B cell (primary cell): Measurements from ENCODE around the gene RPTOR. TPM values are rescaled to one million over a fixed set of nuclear protein-coding genes. Genes with fewer than 3 reads are reported as not detected.

Experiments
- ATAC-seq: fragments of 200-7000 bp; cut with Tn5 transposase; one replicate; pipeline ENCODE4 v1.10.0; 2021; ENCODE audit warnings: low read depth, mild to moderate bottlenecking, moderate number of reproducible peaks, moderate library complexity
- CTCF ChIA-PET: fragments of 350-600 bp; sonication (Branson Sonifier 250); formaldehyde crosslinking; loops from one replicate; lab custom pipeline; 2021; ENCODE audit warnings: antibody characterized with exemption, inconsistent platforms; lab: Charles Lee
- POLR2A ChIA-PET: fragments of 350-600 bp; sonication (Branson Sonifier 250); formaldehyde crosslinking; loops from one replicate; lab custom pipeline; 2021; ENCODE audit warnings: antibody characterized with exemption; lab: Charles Lee
- DNase-seq: peaks from one replicate; pipeline ENCODE4 v3.0.0; 2013
- H2AFZ ChIP-seq: 2 replicates; pipeline ENCODE4 v1.6.1; 2012; ENCODE audit warnings: mild to moderate bottlenecking, low read depth, low read length; ENCODE audit not compliant: insufficient read depth, poor library complexity, severe bottlenecking
- H3K27ac ChIP-seq, 2 donors: 1 replicate in 1 of 2; 2 replicates in 1 of 2; pipeline ENCODE4 v1.5.1; 2012 to 2013; ENCODE audit warnings: low read length in 2 of 2, mild to moderate bottlenecking in 2 of 2, moderate library complexity in 1 of 2
- H3K27me3 ChIP-seq, 4 experiments: fragments of 200-600 bp in 1 of 4; sonication (generic) in 1 of 4; replicated peaks in 1 of 4; 1 replicate in 2 of 4; 2 replicates in 2 of 4; pipeline versions ENCODE4 v1.6.1 to v1.7.0; 2013 to 2016; ENCODE audit warnings: low read length in 3 of 4, mild to moderate bottlenecking in 2 of 4, mixed read lengths in 1 of 4, moderate library complexity in 1 of 4; ENCODE audit not compliant: insufficient read depth in 4 of 4, control insufficient read depth in 3 of 4; ENCODE audit errors: control extremely low read depth in 1 of 4
- H3K36me3 ChIP-seq, 2 experiments: replicated peaks in 1 of 2; 1 replicate in 1 of 2; 2 replicates in 1 of 2; pipeline versions ENCODE4 v1.6.1 to v1.7.1; 2013; ENCODE audit warnings: low read length in 1 of 2; ENCODE audit not compliant: insufficient read depth in 2 of 2, control insufficient read depth in 1 of 2; ENCODE audit errors: control extremely low read depth in 1 of 2, extremely low read depth in 1 of 2
- H3K4me1 ChIP-seq, 2 donors: fragments of 200-600 bp in 1 of 2; sonication (generic) in 1 of 2; 1 replicate in 1 of 2; 2 replicates in 1 of 2; pipeline versions ENCODE4 v1.5.1 to v1.6.1; 2013 to 2017; ENCODE audit warnings: low read length in 2 of 2; ENCODE audit not compliant: control insufficient read depth in 2 of 2, insufficient read depth in 2 of 2
- H3K4me2 ChIP-seq: replicated peaks from 2 replicates; pipeline ENCODE3; 2012; ENCODE audit warnings: mild to moderate bottlenecking, low read depth, low read length; ENCODE audit not compliant: poor library complexity, severe bottlenecking
- H3K4me3 ChIP-seq, 5 experiments: fragments of 200-600 bp in 1 of 5; sonication (generic) in 1 of 5; 1 replicate in 3 of 5; 2 replicates in 2 of 5; pipeline versions ENCODE4 v1.5.1 to v1.7.0; 2011 to 2016; ENCODE audit warnings: low read length in 4 of 5, mild to moderate bottlenecking in 4 of 5, low read depth in 2 of 5, control low read depth in 1 of 5, moderate library complexity in 1 of 5; ENCODE audit not compliant: insufficient read depth in 1 of 5; ENCODE audit errors: control extremely low read depth in 1 of 5, extremely low read depth in 1 of 5
- H3K79me2 ChIP-seq: fragments of 200-600 bp; sonication (generic); one replicate; pipeline ENCODE4 v1.6.0; 2016; ENCODE audit warnings: low read length; ENCODE audit not compliant: control insufficient read depth, insufficient read depth
- H3K9ac ChIP-seq: fragments of 200-600 bp; sonication (generic); 2 replicates; pipeline ENCODE4 v1.6.1; 2017; ENCODE audit warnings: mild to moderate bottlenecking, low read length, moderate library complexity
- H3K9me3 ChIP-seq, 3 donors: one replicate each; pipeline versions ENCODE4 v1.6.1 to v1.7.1; 2013; ENCODE audit warnings: low read length in 2 of 3; ENCODE audit not compliant: control insufficient read depth in 2 of 3, insufficient read depth in 1 of 3; ENCODE audit errors: control extremely low read depth in 1 of 3
- H4K20me1 ChIP-seq: 2 replicates; pipeline ENCODE4 v1.6.0; 2012; ENCODE audit warnings: mild to moderate bottlenecking, low read length; ENCODE audit not compliant: insufficient read depth, control insufficient read depth, poor library complexity, severe bottlenecking
- H3K27ac Mint-ChIP-seq: one replicate; pipeline ENCODE4 v1.8.0; 2021; ENCODE audit warnings: mixed read lengths
- H3K27me3 Mint-ChIP-seq: one replicate; pipeline ENCODE4 v1.8.0; 2021; ENCODE audit warnings: mixed read lengths
- H3K4me1 Mint-ChIP-seq: one replicate; pipeline ENCODE4 v1.8.0; 2021; ENCODE audit warnings: mixed read lengths
- H3K4me3 Mint-ChIP-seq: one replicate; pipeline ENCODE4 v1.8.0; 2021; ENCODE audit warnings: mixed read lengths
- H3K9me3 Mint-ChIP-seq: one replicate; pipeline ENCODE4 v1.8.0; 2022; ENCODE audit warnings: mixed read lengths; ENCODE audit not compliant: insufficient read depth
- CTCF ChIP-seq: fragments of 200-600 bp; IDR thresholded peaks from one replicate; pipeline ENCODE4 v1.8.0; 2022; ENCODE audit warnings: antibody characterized with exemption, mild to moderate bottlenecking
- EZH2 ChIP-seq: IDR thresholded peaks from 2 replicates; pipeline ENCODE4 v1.6.1; 2012; ENCODE audit warnings: borderline replicate concordance, low read depth, mild to moderate bottlenecking, moderate library complexity, low read length; ENCODE audit not compliant: insufficient read depth, poor library complexity, severe bottlenecking
- WGBS: methylation state at CpG from one replicate; pipeline ENCODE4 v1.1.5; 2013; ENCODE audit warnings: missing lambda C conversion rate; ENCODE audit not compliant: insufficient coverage; 5-methylcytosine and 5-hydroxymethylcytosine counted together
- intact Hi-C: fragments of 100-400 bp; cut with micrococcal nuclease; formaldehyde crosslinking; loops from one replicate; pipeline ENCODE4 v1.10.0; 2022
- polyA plus RNA-seq: library from polyadenylated mRNA; depleted of rRNA; stranded (reverse); fragments of >200 nt; gene quantifications from 2 replicates; pipeline ENCODE4 v1.2.3, GENCODE V29; 2012
- total RNA-seq, 2 donors: library from RNA; stranded (reverse); fragments of 120-200 nt in 1 of 2; gene quantifications; 1 replicate in 1 of 2; 2 replicates in 1 of 2; pipeline versions ENCODE4 v1.2.3 to v1.2.4, GENCODE V29; 2013 to 2022

The RPTOR gene
- total and polyA plus RNA-seq, 2 donors (not counting 1 experiment from before 2014, with no cell fraction given): 13.4 to 58.8 TPM

- ChIA-PET POLR2A (interaction anchor here (0.7 kb wide), 1 partner anchor 19 kb away, joined by 3 read pairs; no protein-coding TSS in a partner anchor), CTCF (no interaction called here)
- Histone ChIP-seq H3K9me3 (peaks cover 2 to 12% (median 8%) of the 10 kb centered on the region in 3 donors), H3K4me2 (no peak overlapping the region), H3K27ac (no peak overlapping the region), H3K4me1 (no peaks in the 10 kb centered on the region), H2AFZ (no peak overlapping the region), H4K20me1 (no peaks in the 10 kb centered on the region), H3K4me3 (no peak overlapping the region), H3K9ac (no peak overlapping the region), H3K36me3 (no peaks in the 10 kb centered on the region), H3K79me2 (no peaks in the 10 kb centered on the region), H3K27me3 (no peaks in the 10 kb centered on the region)
- Mint-ChIP-seq H3K27me3 (no peaks in the 10 kb centered on the region), H3K9me3 (peaks cover 8% of the 10 kb centered on the region), H3K4me1 (no peaks in the 10 kb centered on the region), H3K4me3 (no peak overlapping the region), H3K27ac (no peak overlapping the region)
- DNase-seq: no peak
- TF ChIP-seq EZH2 (no peak), CTCF (no peak)
- intact Hi-C loops: no loop called here
- no peak for ATAC-seq
- 99% methylated on average over 37 of the region's 37 CpGs for WGBS
Observed at GRCh38 chr17:80802626-80803450, 258.2 kb downstream of the RPTOR start.
